ENCODE data around the gene TMEM52. TPM values are rescaled to one million over a fixed set of nuclear protein-coding genes. Genes with fewer than 3 reads are reported as not detected.

Gene TMEM52
- polyA plus RNA-seq, 2 of the 4 experiments (the other 2 are of a cell fraction) = 0.36 to 0.41 TPM

GRCh38 chr1:1959840-1960479, 40.9 kb upstream of the TMEM52 start (continued):
- TF ChIP-seq RARB (CRISPR knock-in tag; IDR thresholded peaks at IDR 0.05) (no peak), POLR2A (IDR thresholded peaks at IDR 0.05; ENCODE audit: low read length) (no peak), HDAC2 (IDR thresholded peaks at IDR 0.05) (no peak), ESRRA (IDR thresholded peaks at IDR 0.05; ENCODE audit: borderline replicate concordance, low read length) (no peak), MAFK (IDR thresholded peaks at IDR 0.05; ENCODE audit: partially characterized antibody) (no peak), NR3C1 (IDR thresholded peaks at IDR 0.05) (no peak), GATA3 (IDR thresholded peaks at IDR 0.05; ENCODE audit: borderline replicate concordance) (no peak), FOSB (CRISPR knock-in tag; IDR thresholded peaks at IDR 0.05) (no peak), CEBPB (IDR thresholded peaks at IDR 0.05) (no peak), USF2 (IDR thresholded peaks at IDR 0.05) (no peak), FOSL2 (IDR thresholded peaks at IDR 0.05) (no peak), FOSL2 (CRISPR knock-in tag; IDR thresholded peaks at IDR 0.05) (peak; percentile 44), EHMT2 (IDR thresholded peaks at IDR 0.05; ENCODE audit: low read depth) (no peak), NFE2L2 (conservative IDR thresholded peaks at IDR 0.05; ENCODE audit: low read length) (no peak), JUNB (IDR thresholded peaks at IDR 0.05) (no peak), JUN (IDR thresholded peaks at IDR 0.05) (no peak), HES2 (IDR thresholded peaks at IDR 0.05) (no peak), MAX (IDR thresholded peaks at IDR 0.05) (no peak), KDM1A (IDR thresholded peaks at IDR 0.05; ENCODE audit: low read depth) (no peak), KDM5A (IDR thresholded peaks at IDR 0.05) (no peak), RAD21 (conservative IDR thresholded peaks at IDR 0.05 in 1 of 2, IDR thresholded peaks at IDR 0.05 in 1 of 2) (peak; percentile 62 to 71)

- no peak for TF ChIP-seq FOXS1 (CRISPR knock-in tag; IDR thresholded peaks at IDR 0.05)
- TF ChIP-seq EHF (CRISPR knock-in tag; IDR thresholded peaks at IDR 0.05) = no peak
- no peak for TF ChIP-seq CTCF (IDR thresholded peaks at IDR 0.05)
- no peak for TF ChIP-seq NR3C1 (IDR thresholded peaks at IDR 0.05)
- no peak for TF ChIP-seq ZFP36 (IDR thresholded peaks at IDR 0.05; ENCODE audit: borderline replicate concordance, partially characterized antibody)
- TF ChIP-seq KDM5A (IDR thresholded peaks at IDR 0.05) = no peak
- TF ChIP-seq MYC (IDR thresholded peaks at IDR 0.05; ENCODE audit: borderline replicate concordance, low read length) = no peak
- TF ChIP-seq JUNB (IDR thresholded peaks at IDR 0.05) = no peak
- ATAC-seq (peak in 1 of 2 experiments; percentile 35; a peak in 3 of 6 replicates), FAIRE-seq (no peak), DNase-seq (ENCODE audit: low read depth in 1 of 2, low spot score in 1 of 2) (no peak)
- CTCF ChIA-PET = interaction anchor here (1.3 to 6.9 kb wide), 8 partner anchors 9 to 89 kb away, joined by 3 to 126 read pairs (median 10); no protein-coding TSS in a partner anchor
- peak overlapping the region; percentile 21 to 29; a peak in 1 of 6 replicates for H3K27ac ChIP-seq
- 63% methylated on average over 5 of the region's 12 CpGs for WGBS (ENCODE audit: missing lambda C conversion rate)
- peak overlapping the region; percentile 96 for H3K4me2 ChIP-seq
- POLR2A ChIA-PET = interaction anchor here (1.6 kb wide), 1 partner anchor 85 kb away, joined by 5 read pairs; no protein-coding TSS in a partner anchor
- H3K4me1 ChIP-seq = peaks cover 6% of the 10 kb centered on the region; the same call in 1 of the 3 replicates
- peak overlapping the region; percentile 36 for H3K4me3 ChIP-seq
- H3K9me3 ChIP-seq = no peaks in the 10 kb centered on the region
Measured at GRCh38 chr1:1959459-1959839, 40.4 kb upstream of the TMEM52 start.
